ENCODE measurements around the gene ZNF839.

DNA sequence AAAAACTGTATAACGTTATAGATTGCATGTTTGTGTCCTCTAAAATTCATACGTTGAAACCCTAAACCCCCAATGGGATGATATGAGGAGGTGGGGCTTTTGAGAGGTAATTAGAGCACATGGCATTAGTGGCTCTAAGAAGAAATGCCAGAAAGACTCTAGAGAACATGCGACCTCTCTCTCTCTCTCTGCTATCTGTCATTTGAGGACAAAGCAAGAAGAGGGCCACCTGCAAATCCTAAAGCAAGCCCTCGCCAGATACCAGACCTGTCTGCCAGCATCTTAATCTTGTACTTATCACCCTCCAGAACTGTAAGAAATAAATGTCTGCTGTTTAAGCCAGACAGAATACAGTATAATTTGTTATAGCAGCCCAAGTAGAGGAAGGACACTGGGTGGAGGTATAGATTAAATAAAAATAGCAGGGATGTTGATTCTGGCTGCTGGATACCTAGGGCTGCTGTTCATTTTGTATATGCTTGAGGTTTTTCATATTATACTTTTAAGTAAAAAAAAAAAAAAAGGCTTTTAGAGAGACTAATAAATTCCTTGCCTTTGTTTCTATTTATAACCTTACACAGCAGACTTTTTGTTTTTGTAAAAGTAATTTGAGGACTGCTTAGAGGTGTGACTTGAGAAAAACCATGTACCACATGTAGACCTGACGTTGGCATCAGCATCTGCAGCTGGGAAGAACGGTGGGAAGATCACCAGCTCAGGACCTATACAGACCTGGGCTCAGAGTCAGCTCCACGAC, 41.5 kb upstream of the ZNF839 start:
- TF ChIP-seq POLR2A (IDR thresholded peaks at IDR 0.05; ENCODE audit: low read depth, low read length) (no peak), MXI1 (IDR thresholded peaks at IDR 0.05; ENCODE audit: borderline replicate concordance, low read depth, low read length) (no peak), NFE2L2 (IDR thresholded peaks at IDR 0.05; ENCODE audit: low read depth, low read length) (no peak)
- TF ChIP-seq, protein P1, sequence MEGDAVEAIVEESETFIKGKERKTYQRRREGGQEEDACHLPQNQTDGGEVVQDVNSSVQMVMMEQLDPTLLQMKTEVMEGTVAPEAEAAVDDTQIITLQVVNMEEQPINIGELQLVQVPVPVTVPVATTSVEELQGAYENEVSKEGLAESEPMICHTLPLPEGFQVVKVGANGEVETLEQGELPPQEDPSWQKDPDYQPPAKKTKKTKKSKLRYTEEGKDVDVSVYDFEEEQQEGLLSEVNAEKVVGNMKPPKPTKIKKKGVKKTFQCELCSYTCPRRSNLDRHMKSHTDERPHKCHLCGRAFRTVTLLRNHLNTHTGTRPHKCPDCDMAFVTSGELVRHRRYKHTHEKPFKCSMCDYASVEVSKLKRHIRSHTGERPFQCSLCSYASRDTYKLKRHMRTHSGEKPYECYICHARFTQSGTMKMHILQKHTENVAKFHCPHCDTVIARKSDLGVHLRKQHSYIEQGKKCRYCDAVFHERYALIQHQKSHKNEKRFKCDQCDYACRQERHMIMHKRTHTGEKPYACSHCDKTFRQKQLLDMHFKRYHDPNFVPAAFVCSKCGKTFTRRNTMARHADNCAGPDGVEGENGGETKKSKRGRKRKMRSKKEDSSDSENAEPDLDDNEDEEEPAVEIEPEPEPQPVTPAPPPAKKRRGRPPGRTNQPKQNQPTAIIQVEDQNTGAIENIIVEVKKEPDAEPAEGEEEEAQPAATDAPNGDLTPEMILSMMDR (conservative IDR thresholded peaks at IDR 0.05; ENCODE audit: low read depth, low read length), result no peak

Data from IMR-90 (cell line).